GM12892 (cell line): ENCODE measurements around the gene IGF1R.
"Not testable (repeated sequence)": the region's sequence is repeated elsewhere in the genome, so short reads cannot be mapped to it uniquely, and the experiment has no call there.

ENCODE experiments used
- DNase-seq: peaks from one replicate; pipeline ENCODE4 v3.0.0; 2011; ENCODE audit not compliant: insufficient read length
- FAIRE-seq: peaks from 2 replicates; lab custom pipeline; 2011; peaks lifted over from hg19 to GRCh38; lab: Jason Lieb, UNC
- POLR2A ChIP-seq: IDR thresholded peaks from 2 replicates; pipeline ENCODE4 v1.6.1; 2011; ENCODE audit warnings: low read depth, low read length, control low read depth
- POLR2AphosphoS5 ChIP-seq: IDR thresholded peaks from 2 replicates; pipeline ENCODE4 v1.6.1; 2011; ENCODE audit warnings: low read depth, low read length, control low read depth
- TAF1 ChIP-seq: IDR thresholded peaks from 2 replicates; pipeline ENCODE4 v1.6.1; 2011; ENCODE audit warnings: low read depth, mild to moderate bottlenecking, control low read depth, low read length, borderline replicate concordance

IGF1R gene

GRCh38 chr15:98986281-98986680, 337.9 kb downstream of the IGF1R start:
- FAIRE-seq: no peak
- TF ChIP-seq POLR2A (no peak), POLR2AphosphoS5 (no peak), TAF1 (no peak)
- no peak for DNase-seq

GRCh38 chr15:98994892-98995291, 346.6 kb downstream of the IGF1R start:
- TF ChIP-seq POLR2AphosphoS5: no peak
- no peak for TF ChIP-seq POLR2A
- no peak for DNase-seq
- no peak for FAIRE-seq

- TF ChIP-seq POLR2A (no peak), POLR2AphosphoS5 (no peak)
- FAIRE-seq (no peak), DNase-seq (no peak)
These were observed 347.8 kb downstream of the IGF1R start for GRCh38 chr15:98996169-98996568.

GRCh38 chr15:98996624-98997023, 348.3 kb downstream of the IGF1R start:
- FAIRE-seq: no peak
- TF ChIP-seq TAF1 (no peak), POLR2A (no peak), POLR2AphosphoS5 (no peak)

GRCh38 chr15:98997312-98997711, 349.0 kb downstream of the IGF1R start:
- FAIRE-seq (no peak), DNase-seq (no peak)
- no peak for TF ChIP-seq POLR2AphosphoS5
- TF ChIP-seq POLR2A: no peak
- TF ChIP-seq TAF1: no peak

More at GRCh38 chr15:98996624-98997023, 348.3 kb downstream of the IGF1R start:
- DNase-seq: no peak

GRCh38 chr15:98997755-98998154, 349.4 kb downstream of the IGF1R start:
- DNase-seq (no peak), FAIRE-seq (no peak)
- TF ChIP-seq TAF1: no peak
- no peak for TF ChIP-seq POLR2AphosphoS5
- no peak for TF ChIP-seq POLR2A

GRCh38 chr15:98998279-98998678, 349.9 kb downstream of the IGF1R start:
- FAIRE-seq: no peak

GRCh38 chr15:98999233-98999632, 350.9 kb downstream of the IGF1R start:
- FAIRE-seq (no peak), DNase-seq (no peak)
- TF ChIP-seq TAF1: no peak
- no peak for TF ChIP-seq POLR2A
- TF ChIP-seq POLR2AphosphoS5: no peak

More at GRCh38 chr15:98998279-98998678, 349.9 kb downstream of the IGF1R start:
- TF ChIP-seq TAF1 (no peak), POLR2A (no peak), POLR2AphosphoS5 (no peak)
- DNase-seq: no peak

GRCh38 chr15:99002226-99002625, 353.9 kb downstream of the IGF1R start:
- FAIRE-seq (no peak), DNase-seq (no peak)

GRCh38 chr15:99003317-99003716, 355.0 kb downstream of the IGF1R start:
- FAIRE-seq, DNase-seq: not testable (repeated sequence)

More at GRCh38 chr15:99002226-99002625, 353.9 kb downstream of the IGF1R start:
- TF ChIP-seq TAF1 (no peak), POLR2AphosphoS5 (no peak), POLR2A (no peak)

- FAIRE-seq, DNase-seq: not testable (repeated sequence)
These were observed 356.9 kb downstream of the IGF1R start for GRCh38 chr15:99004998-99005974.

- FAIRE-seq (no peak), DNase-seq (no peak)
- TF ChIP-seq POLR2AphosphoS5: no peak
- TF ChIP-seq TAF1: no peak
- TF ChIP-seq POLR2A: no peak
These were observed 357.8 kb downstream of the IGF1R start for GRCh38 chr15:99006146-99006545.
